HG02938 (cell line): Measurements from ENCODE around the gene GNAT3.

Experiments
- ATAC-seq: cut with Tn5 transposase; IDR thresholded peaks from one replicate; pipeline ENCODE4 v1.9.1; 2021; ENCODE audit warnings: mild to moderate bottlenecking, moderate library complexity; ENCODE audit not compliant: unreplicated experiment

GNAT3 gene

DNA sequence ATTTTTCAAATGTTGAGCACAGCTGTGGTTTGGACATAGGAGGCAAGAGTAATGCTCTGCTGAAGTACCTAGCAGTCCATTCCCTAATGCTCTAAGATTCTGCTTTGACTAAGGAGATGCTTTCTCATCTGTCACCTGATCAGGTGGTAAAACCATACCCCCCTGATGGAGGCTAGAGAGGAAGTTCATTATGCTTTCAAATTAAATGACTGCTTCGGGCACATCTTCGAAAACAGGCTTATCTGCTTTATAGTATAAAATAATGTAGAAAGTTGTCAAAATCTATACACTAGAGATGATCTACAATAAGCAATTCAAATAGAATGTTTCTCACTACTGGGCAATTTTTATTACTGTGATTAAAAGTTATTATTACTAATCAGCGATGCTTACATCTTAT is at the start of gene GNAT3:
GNAT3 (minus strand) TSS at position 101 of the 400 bp plus-strand sequence. CDS start 138 bp downstream, outside the sequence.
- no peak for ATAC-seq

DNA sequence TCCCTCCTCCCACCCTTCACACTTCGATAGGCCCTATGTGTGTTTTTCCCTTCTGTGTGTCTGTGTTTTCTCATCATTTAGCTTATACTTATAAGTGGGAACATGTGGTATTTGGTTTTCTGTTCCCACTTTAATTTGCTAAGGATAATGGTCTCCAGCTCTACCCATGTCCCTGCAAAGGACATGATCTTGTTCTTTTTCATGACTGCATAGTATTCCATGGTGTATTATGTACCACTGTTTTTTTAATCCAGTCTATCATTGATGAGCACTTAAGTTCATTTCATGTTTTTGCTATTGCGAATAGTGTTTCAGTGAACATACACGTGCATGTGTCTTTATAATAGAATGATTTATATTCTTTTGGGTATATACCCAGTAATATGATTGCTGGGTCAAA is 46.3 kb upstream of the GNAT3 start:
- no peak for ATAC-seq

GRCh38 chr7:80552031-80552694 is 40.3 kb upstream of the GNAT3 start:
- no peak for ATAC-seq

DNA sequence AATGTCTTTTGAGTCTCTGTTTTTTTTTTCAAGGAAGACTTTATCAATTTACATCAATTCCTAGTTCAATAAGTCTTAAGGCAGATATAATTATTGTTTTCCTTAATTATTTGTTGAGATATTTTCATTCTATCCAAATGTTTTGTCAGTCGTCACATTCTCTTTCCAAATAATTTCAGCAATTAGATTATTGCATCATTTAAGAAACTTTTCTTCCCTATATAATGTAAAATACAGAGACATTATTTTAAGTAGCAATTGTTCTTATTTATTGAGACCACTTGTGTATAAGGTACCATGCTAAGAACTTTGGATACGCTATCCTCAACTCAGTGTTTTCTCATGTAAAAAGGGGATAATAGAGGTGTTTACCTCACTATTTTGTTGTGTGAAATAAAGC is 38.1 kb upstream of the GNAT3 start:
- no peak for ATAC-seq

GRCh38 chr7:80548840-80549530 is 37.1 kb upstream of the GNAT3 start:
- no peak for ATAC-seq

- no peak for ATAC-seq
Observed at GRCh38 chr7:80542398-80542797, 30.5 kb upstream of the GNAT3 start.

DNA sequence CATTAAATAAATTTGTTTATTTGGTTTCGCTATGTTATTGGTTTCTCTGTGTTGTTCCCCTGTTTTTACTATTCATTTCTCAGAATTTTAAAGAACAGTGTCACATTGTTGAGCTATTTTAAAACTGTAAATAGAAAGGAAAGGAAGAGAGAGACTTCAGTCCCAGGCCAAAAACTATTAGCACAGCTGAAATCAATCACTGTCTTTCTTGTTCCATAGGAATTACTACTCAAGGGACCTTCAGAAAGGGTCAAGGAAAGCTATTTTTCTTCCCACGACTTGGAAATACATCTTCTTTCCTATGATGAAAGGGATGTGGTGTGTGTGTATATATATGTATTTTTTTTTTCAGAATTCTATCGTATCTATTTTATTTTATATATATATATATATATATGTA is 29.0 kb upstream of the GNAT3 start:
- no peak for ATAC-seq

- no peak for ATAC-seq
Observed at GRCh38 chr7:80537091-80537490, 25.2 kb upstream of the GNAT3 start.

DNA sequence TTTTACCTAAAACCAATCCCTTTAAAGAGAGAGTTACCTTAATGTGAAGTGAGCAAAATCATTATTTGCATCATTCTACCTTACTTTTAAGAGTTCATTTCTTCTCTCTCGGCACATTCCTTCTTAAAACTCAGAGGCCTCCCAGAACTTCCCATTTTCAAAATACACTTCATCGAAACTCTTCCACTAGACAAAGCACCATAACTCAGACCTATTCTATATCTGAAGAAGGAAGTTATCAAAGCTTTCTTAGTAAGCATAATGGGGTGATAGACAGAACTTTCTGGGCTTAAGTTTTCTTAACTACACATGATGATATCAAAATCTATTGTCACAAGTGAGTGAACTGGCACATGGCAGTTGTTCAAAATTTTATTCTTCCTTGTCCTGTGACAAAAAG is 24.6 kb upstream of the GNAT3 start:
- no peak for ATAC-seq

GRCh38 chr7:80533287-80533686 is 21.4 kb upstream of the GNAT3 start:
- no peak for ATAC-seq

GRCh38 chr7:80532153-80532552 is 20.3 kb upstream of the GNAT3 start:
- no peak for ATAC-seq

GRCh38 chr7:80530136-80530535 is 18.3 kb upstream of the GNAT3 start:
- no peak for ATAC-seq

DNA sequence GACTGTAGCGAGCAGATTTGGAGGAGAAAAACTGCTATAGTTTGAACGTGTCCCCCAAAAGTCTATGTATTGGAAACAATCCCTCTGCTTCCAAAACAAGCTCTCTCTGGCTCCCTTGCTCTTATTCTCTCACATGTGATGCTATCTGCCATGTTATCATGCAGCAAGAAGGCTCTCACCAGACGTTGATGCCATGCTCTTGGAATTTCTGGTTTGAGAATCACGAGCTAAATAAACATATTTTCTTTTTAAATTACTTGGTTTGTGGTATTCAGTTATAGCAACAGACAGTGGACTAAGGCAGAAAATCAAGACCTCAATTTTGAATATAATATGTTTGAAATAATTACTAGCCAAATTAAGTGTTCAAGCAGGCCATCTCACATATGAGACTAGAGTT is 17.5 kb upstream of the GNAT3 start:
- no peak for ATAC-seq

DNA sequence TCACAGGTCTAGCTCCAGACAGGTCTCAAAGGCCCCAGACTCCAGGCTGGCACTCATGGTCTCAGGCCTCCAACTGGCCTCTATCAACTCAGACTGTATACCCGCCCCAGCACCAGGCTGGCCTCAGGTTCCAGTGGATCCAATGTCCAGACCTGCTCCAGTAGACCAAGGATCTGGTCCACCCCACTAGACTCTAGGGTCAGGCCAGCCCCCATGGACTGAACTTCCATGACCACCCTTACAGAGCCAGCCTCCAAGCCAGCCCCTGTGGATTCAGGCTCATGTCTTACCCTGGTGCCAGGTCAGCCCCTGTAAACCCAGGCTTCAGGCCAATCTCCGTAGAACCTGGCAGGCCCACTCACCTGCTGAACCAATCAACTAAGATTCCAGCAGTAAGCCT is 16.8 kb upstream of the GNAT3 start:
- ATAC-seq, result no peak

DNA sequence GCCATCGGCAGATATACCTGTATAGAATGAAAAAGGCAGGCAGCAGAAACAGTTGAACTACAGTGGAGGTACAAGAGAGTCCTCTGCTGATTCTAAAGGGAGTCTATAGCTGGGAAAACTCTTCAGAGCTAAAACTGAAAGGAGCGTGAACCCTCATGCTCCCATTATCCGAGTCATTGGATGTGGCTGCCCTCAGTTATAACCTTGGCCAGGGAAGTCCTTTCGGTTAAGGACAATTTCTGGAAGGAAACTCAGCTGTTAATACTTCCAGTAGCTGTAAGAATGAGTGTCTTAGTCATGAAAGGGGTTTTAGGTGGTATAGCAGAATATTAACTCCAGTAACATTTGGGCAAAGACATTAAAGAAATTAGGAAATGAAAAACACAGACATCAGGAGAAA is 14.6 kb upstream of the GNAT3 start:
- no peak for ATAC-seq

- ATAC-seq, result no peak
Observed at GRCh38 chr7:80524693-80525092, 12.8 kb upstream of the GNAT3 start.

DNA sequence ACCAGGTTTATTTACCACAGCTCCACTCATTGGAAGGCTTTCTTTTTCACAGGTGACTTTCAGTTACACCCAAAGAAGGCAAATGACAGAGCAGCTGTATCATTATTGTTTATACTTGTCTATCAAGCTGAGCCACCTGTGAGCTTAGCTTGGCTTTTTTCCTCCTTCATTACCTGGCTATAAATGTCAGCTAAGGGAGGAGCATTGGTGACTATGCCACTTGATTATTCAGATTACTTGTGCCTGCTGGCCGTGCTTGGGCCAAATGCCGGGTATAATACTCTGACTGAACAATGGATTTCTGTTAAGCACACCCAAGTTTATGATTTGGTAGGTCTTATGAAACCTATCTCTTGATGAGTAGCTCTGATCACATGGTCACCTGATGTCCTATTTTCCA is 9.9 kb upstream of the GNAT3 start:
- no peak for ATAC-seq

DNA sequence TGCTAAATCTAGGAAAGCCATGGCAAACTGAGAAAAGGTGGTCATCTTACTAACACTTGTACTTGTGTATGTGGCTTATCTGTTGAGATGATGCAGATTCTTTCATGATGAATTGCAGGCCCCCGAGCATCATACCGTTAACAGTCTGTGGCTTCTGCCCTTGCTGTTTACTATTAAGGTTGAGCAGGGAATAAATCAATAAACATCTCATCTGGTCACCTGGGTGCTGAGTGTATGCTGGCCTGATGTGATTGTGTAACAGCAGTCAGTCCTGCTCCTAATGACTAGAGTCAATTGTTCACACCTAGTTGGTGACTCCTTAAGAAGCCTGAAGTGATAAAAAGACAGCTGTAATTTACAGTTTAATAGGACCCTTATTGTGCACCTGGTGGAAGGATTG is 8.3 kb upstream of the GNAT3 start:
- ATAC-seq, result no peak

GRCh38 chr7:80517282-80517747 is 5.5 kb upstream of the GNAT3 start:
- ATAC-seq, result no peak

DNA sequence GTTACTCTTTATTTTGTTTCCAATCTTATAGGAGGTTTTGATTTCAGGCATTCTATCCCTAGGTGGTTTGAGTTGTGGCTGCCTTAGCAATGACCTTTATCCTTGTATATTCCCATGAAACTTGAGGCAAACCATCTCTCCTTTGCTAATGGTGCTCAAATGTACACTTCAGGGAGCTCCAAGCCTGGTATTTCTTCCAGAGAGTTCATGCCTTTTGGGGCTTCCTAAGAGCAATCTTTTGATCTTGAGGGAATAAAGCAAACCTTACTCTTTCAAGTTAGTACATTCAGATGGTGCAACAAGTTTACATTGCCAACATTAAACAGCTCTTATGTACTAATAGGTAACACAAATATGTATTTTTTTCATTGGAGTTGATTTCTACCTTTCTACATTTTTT is 3.4 kb upstream of the GNAT3 start:
- ATAC-seq, result no peak

DNA sequence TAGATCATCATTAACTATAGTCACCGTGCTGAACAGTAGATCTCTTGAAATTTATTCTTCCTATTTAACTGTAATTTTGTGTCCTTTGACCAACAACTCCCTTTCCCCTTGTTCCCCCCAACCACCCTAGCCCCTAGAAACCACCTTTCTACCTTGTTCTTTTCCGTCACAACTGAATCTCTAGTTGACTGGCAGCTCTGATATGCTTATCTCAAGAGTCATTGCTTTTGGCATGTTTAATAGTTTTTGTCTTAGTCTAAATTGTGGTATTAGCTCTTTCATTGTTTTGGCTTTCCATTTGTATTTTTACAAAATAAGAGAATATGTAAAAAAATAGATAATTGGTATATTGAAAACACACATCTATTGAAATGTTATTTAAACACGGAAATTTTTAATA is 1.8 kb downstream of the GNAT3 start:
- no peak for ATAC-seq

- no peak for ATAC-seq
Observed at GRCh38 chr7:80508440-80508839, 3.4 kb downstream of the GNAT3 start.
